Gastroesophageal sphincter (tissue), 3 donors: Measurements from ENCODE around the gene SCARB1.

Experiments used
- CTCF ChIP-seq, 4 experiments: fragments of 200-600 bp in 2 of 4; fragments of 450-650 bp in 2 of 4; sonication (generic) in 1 of 4; IDR thresholded peaks; one replicate each; pipeline ENCODE4 v1.5.1; 2017 to 2019; ENCODE audit warnings: antibody characterized with exemption in 4 of 4, mild to moderate bottlenecking in 2 of 4, moderate library complexity in 2 of 4
- EP300 ChIP-seq: sonication (generic); formaldehyde crosslinking; IDR thresholded peaks from one replicate; pipeline ENCODE4 v1.6.1; 2017; ENCODE audit warnings: antibody characterized with exemption, mild to moderate bottlenecking
- POLR2A ChIP-seq, 2 donors: fragments of 450-650 bp; IDR thresholded peaks; one replicate each; pipeline ENCODE4 v1.6.1; 2017; ENCODE audit warnings: antibody characterized with exemption in 2 of 2, mild to moderate bottlenecking in 2 of 2, moderate library complexity in 1 of 2
- POLR2AphosphoS5 ChIP-seq: sonication (generic); formaldehyde crosslinking; IDR thresholded peaks from one replicate; pipeline ENCODE4 v1.6.1; 2017; ENCODE audit warnings: antibody characterized with exemption

GRCh38 chr12:124765581-124766489 is 97.8 kb downstream of the SCARB1 start:
- TF ChIP-seq POLR2AphosphoS5 = peak; percentile 55
- TF ChIP-seq CTCF (IDR thresholded peaks at IDR 0.05) = no peak
- TF ChIP-seq POLR2A (IDR thresholded peaks at IDR 0.05) = no peak
- TF ChIP-seq EP300 = no peak
